PC-9 (cell line): Measurements from ENCODE around the gene M1AP.

Experiments used
- EZH2 ChIP-seq: fragments of 200-600 bp; sonication (generic); IDR thresholded peaks from 2 replicates; pipeline ENCODE4 v1.8.0; 2017; ENCODE audit warnings: antibody characterized with exemption, low read depth
- TF ChIP-seq, protein P1 (sequence below): fragments of 200-600 bp; sonication (generic); conservative IDR thresholded peaks from 2 replicates; pipeline ENCODE4 v1.6.1; 2017; ENCODE audit warnings: mixed run types, antibody characterized with exemption, mild to moderate bottlenecking, moderate library complexity

DNA sequence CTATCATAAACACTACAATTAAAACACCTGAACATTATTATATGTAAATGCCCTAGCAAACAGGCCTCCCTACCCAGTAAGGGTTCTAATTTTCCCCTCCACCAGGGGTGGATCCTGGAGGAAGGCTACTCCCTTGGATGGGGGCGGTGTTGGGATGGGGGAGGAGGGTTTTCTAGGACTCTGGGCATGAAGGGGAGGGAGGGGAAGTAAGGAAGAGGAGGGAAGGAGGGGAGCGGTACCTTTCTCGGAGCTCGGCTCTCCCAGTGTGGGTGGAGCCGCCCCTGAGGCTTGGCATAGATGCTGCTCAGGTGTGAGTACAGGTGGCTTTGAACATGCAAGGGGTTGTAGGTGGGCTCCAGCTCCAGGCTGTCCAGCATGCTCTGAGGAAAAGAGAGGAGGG lies 88.2 kb downstream of the M1AP start:
- TF ChIP-seq, protein P1, sequence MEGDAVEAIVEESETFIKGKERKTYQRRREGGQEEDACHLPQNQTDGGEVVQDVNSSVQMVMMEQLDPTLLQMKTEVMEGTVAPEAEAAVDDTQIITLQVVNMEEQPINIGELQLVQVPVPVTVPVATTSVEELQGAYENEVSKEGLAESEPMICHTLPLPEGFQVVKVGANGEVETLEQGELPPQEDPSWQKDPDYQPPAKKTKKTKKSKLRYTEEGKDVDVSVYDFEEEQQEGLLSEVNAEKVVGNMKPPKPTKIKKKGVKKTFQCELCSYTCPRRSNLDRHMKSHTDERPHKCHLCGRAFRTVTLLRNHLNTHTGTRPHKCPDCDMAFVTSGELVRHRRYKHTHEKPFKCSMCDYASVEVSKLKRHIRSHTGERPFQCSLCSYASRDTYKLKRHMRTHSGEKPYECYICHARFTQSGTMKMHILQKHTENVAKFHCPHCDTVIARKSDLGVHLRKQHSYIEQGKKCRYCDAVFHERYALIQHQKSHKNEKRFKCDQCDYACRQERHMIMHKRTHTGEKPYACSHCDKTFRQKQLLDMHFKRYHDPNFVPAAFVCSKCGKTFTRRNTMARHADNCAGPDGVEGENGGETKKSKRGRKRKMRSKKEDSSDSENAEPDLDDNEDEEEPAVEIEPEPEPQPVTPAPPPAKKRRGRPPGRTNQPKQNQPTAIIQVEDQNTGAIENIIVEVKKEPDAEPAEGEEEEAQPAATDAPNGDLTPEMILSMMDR = no peak
- no peak for TF ChIP-seq EZH2
